OCI-LY7 (cell line): ENCODE measurements around the gene GZMM. TPM values are rescaled to one million over a fixed set of nuclear protein-coding genes. Genes with fewer than 3 reads are reported as not detected.

Source experiments
- BruUV-seq: library from RNA; stranded (reverse); fragments of 400-500 nt; replicated peaks from 2 replicates; lab custom pipeline; 2021; lab: Mats Ljungman, UMichigan
- CTCF ChIA-PET: fragments of 300-600 bp; sonication (Branson Sonifier 250); formaldehyde crosslinking; loops from one replicate; lab custom pipeline; 2022; ENCODE audit warnings: antibody characterized with exemption; ENCODE audit not compliant: unreplicated experiment; lab: Charles Lee
- POLR2A ChIA-PET: fragments of 300-600 bp; sonication (Branson Sonifier 250); formaldehyde crosslinking; loops from one replicate; lab custom pipeline; 2022; ENCODE audit warnings: antibody characterized with exemption; lab: Charles Lee
- DNase-seq: peaks from one replicate; pipeline ENCODE4 v3.0.0-alpha.2; 2015; ENCODE audit warnings: low spot score
- H2AFZ ChIP-seq: fragments of 200-600 bp; sonication (generic), shearing (Covaris generic); 2 replicates; pipeline ENCODE4 v1.6.1; 2014; ENCODE audit warnings: mild to moderate bottlenecking, antibody characterized with exemption, low read length, moderate library complexity
- H3K27ac ChIP-seq: fragments of 200-600 bp; sonication (generic); 2 replicates; pipeline ENCODE4 v1.5.1; 2014; ENCODE audit warnings: mixed run types, low read depth, mild to moderate bottlenecking, moderate library complexity, low read length, inconsistent platforms; ENCODE audit not compliant: poor library complexity, severe bottlenecking
- H3K36me3 ChIP-seq: fragments of 200-600 bp; sonication (generic); 2 replicates; pipeline ENCODE4 v1.6.1; 2014; ENCODE audit warnings: mild to moderate bottlenecking, antibody characterized with exemption, low read length, moderate library complexity, mixed read lengths; ENCODE audit not compliant: insufficient read depth
- H3K4me1 ChIP-seq: fragments of 200-600 bp; sonication (generic); 2 replicates; pipeline ENCODE4 v1.5.1; 2014; ENCODE audit warnings: mild to moderate bottlenecking, low read length; ENCODE audit not compliant: insufficient read depth, poor library complexity, severe bottlenecking
- H3K4me2 ChIP-seq: fragments of 200-600 bp; sonication (generic); 2 replicates; pipeline ENCODE4 v1.6.1; 2014; ENCODE audit warnings: mild to moderate bottlenecking, low read length
- H3K4me3 ChIP-seq: fragments of 200-600 bp; sonication (generic); 2 replicates; pipeline ENCODE4 v1.5.1; 2014; ENCODE audit warnings: mild to moderate bottlenecking, low read depth, low read length; ENCODE audit not compliant: poor library complexity, severe bottlenecking
- H3K79me2 ChIP-seq: fragments of 200-600 bp; sonication (generic); 2 replicates; pipeline ENCODE4 v1.6.1; 2016; ENCODE audit warnings: low read depth, mild to moderate bottlenecking, low read length, moderate library complexity, mixed read lengths; ENCODE audit not compliant: insufficient read depth
- H3K9me2 ChIP-seq: fragments of 200-600 bp; sonication (generic); 2 replicates; pipeline ENCODE4 v1.6.1; 2016; ENCODE audit warnings: mild to moderate bottlenecking, low read length, mixed read lengths; ENCODE audit not compliant: insufficient read depth
- H3K9me3 ChIP-seq: fragments of 200-600 bp; sonication (generic); 2 replicates; pipeline ENCODE4 v1.6.1; 2014; ENCODE audit warnings: mild to moderate bottlenecking, mixed run types, low read length, mixed read lengths
- H4K20me1 ChIP-seq: fragments of 200-600 bp; sonication (generic); 2 replicates; pipeline ENCODE4 v1.6.1; 2014; ENCODE audit warnings: mild to moderate bottlenecking, antibody characterized with exemption, low read length, moderate library complexity, mixed read lengths; ENCODE audit not compliant: insufficient read depth
- EZH2phosphoT487 ChIP-seq: fragments of 200-600 bp; sonication (generic); IDR thresholded peaks from 2 replicates; pipeline ENCODE4 v1.6.1; 2018; ENCODE audit warnings: low read depth, borderline replicate concordance, mild to moderate bottlenecking, mixed run types, antibody characterized with exemption, low read length, moderate library complexity, mixed read lengths
- intact Hi-C: fragments of 100-400 bp; cut with micrococcal nuclease; formaldehyde crosslinking; loops from one replicate; pipeline ENCODE4 v1.10.0; 2022; ENCODE audit not compliant: unreplicated experiment
- total RNA-seq, 2 experiments: library from RNA; depleted of rRNA in 1 of 2; stranded (reverse); fragments of >200 nt in 1 of 2; shearing (Covaris generic) in 1 of 2; gene quantifications; 2 replicates each; pipeline ENCODE4 v1.2.3, GENCODE V29; 2014 to 2022
- TF ChIP-seq, protein P1 (sequence below): fragments of 200-600 bp; sonication (generic); conservative IDR thresholded peaks from 2 replicates; pipeline ENCODE4 v1.5.1; 2014; ENCODE audit warnings: mild to moderate bottlenecking, antibody characterized with exemption, low read length, moderate library complexity, mixed read lengths

The GZMM gene
- total RNA-seq, 2 experiments from 2014 or later, result not detected

DNA sequence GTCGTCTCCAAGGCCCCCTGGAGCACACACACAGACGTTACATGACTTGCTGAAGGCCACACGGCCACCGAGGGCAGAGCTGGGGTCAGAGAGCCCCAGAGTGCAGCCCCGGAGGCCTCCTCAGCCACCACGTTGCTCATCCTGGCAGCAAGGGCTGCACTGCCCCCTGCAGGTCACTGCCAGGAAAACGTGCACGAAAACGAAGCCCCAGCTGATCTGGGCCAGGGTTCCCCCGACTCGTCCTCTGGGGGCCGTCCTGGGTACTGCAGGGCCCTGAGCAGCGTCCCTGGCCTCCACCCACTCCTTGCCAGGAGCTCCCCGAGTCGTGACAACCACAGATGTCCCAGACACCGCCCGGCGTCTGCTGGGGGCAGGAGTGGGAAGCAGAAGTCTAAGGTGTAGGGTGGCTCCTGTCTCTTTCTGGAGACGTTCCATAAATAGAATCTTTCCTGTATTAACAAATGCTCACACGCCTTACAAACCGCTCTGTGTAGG, 33.2 kb upstream of the GZMM start:
- BruUV-seq, result no TSS peak
- peak overlapping the region; percentile 89 for H3K27ac ChIP-seq
- H3K4me2 ChIP-seq, result peak overlapping the region; percentile 76

DNA sequence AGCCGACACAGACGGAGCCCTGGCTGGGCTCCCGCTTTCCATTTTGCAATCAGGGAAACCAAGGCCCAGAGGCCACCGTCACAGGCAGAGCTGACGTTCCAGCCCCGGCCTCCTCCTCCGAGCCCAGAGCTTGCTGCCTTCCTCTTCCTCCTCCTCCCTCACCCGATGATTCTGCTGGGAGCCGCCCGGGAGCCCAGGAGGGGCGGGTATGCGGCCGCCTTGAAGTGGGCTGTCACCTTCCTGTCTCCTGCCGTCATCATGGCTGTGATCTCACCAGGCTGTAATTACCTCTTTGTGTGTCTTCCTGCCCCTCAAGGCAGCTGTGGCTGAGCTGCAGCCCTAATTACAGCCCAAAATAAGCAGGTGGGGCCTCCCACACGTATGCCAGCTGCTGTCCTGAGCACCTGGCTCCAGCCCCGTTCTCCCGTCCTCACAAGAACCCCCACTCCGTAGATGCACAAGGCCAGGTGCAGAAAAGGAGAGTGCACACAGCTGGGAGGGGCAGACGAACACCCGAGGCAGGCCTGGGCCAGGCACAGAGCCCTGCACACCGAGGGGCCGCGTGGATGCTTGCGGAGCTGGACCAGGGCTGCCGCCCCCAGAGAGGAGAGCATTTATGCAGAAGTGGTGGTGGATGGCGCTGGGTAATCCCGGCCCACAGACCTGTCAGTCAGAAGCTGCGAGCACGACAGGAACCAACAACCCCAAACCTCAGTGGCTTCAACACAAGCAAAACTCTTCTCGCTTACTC, 32.6 kb upstream of the GZMM start:
- ChIA-PET POLR2A (interaction anchor here (2.0 kb wide), 1 partner anchor 20 kb away, joined by 9 read pairs; the partner anchor contains the start of gene CDC34), CTCF (interaction anchor here (0.6 to 0.8 kb wide), 2 partner anchors 19 to 31 kb away, joined by 3 to 5 read pairs; no protein-coding TSS in a partner anchor)
- Histone ChIP-seq H3K4me3 (peak overlapping the region; percentile 43), H3K27ac (peak overlapping the region; percentile 89), H3K9me2 (no peaks in the 10 kb centered on the region), H3K36me3 (peaks cover 12% of the 10 kb centered on the region), H3K9me3 (no peaks in the 10 kb centered on the region), H3K4me1 (peaks cover 30% of the 10 kb centered on the region), H3K4me2 (peak overlapping the region; percentile 76), H2AFZ (0 out of 2 replicates have a peak overlapping the region, but pooled peaks have one; percentile 34), H4K20me1 (no peaks in the 10 kb centered on the region), H3K79me2 (peaks cover 6% of the 10 kb centered on the region; the same call in 1 of the 2 replicates)
- BruUV-seq, result no TSS peak
- intact Hi-C loops, result loop anchor here (1.0 kb wide), 1 partner anchor 129 kb away; no protein-coding TSS in a partner anchor
- peak; percentile 84 for DNase-seq
- TF ChIP-seq EZH2phosphoT487, result no peak
- TF ChIP-seq, protein P1, sequence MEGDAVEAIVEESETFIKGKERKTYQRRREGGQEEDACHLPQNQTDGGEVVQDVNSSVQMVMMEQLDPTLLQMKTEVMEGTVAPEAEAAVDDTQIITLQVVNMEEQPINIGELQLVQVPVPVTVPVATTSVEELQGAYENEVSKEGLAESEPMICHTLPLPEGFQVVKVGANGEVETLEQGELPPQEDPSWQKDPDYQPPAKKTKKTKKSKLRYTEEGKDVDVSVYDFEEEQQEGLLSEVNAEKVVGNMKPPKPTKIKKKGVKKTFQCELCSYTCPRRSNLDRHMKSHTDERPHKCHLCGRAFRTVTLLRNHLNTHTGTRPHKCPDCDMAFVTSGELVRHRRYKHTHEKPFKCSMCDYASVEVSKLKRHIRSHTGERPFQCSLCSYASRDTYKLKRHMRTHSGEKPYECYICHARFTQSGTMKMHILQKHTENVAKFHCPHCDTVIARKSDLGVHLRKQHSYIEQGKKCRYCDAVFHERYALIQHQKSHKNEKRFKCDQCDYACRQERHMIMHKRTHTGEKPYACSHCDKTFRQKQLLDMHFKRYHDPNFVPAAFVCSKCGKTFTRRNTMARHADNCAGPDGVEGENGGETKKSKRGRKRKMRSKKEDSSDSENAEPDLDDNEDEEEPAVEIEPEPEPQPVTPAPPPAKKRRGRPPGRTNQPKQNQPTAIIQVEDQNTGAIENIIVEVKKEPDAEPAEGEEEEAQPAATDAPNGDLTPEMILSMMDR, result no peak

More for the DNA sequence above, 33.2 kb upstream of the GZMM start:
- Histone ChIP-seq H3K36me3 (peaks cover 12% of the 10 kb centered on the region), H3K9me2 (no peaks in the 10 kb centered on the region), H3K79me2 (peaks cover 6% of the 10 kb centered on the region; the same call in 1 of the 2 replicates), H3K4me1 (peaks cover 33% of the 10 kb centered on the region), H3K4me3 (peak overlapping the region; percentile 43), H2AFZ (0 out of 2 replicates have a peak overlapping the region, but pooled peaks have one; percentile 34), H4K20me1 (no peaks in the 10 kb centered on the region), H3K9me3 (no peaks in the 10 kb centered on the region)
- CTCF ChIA-PET, result interaction anchor here (0.6 to 0.8 kb wide), 2 partner anchors 20 to 32 kb away, joined by 3 to 5 read pairs; no protein-coding TSS in a partner anchor
- DNase-seq, result peak; percentile 92
- TF ChIP-seq EZH2phosphoT487, result no peak
- TF ChIP-seq, protein P1, result peak; percentile 96
- POLR2A ChIA-PET, result interaction anchor here (2.0 kb wide), 1 partner anchor 21 kb away, joined by 9 read pairs; the partner anchor contains the start of gene CDC34
- intact Hi-C loops, result loop anchor here (1.0 kb wide), 1 partner anchor 128 kb away; no protein-coding TSS in a partner anchor
